Tibial artery (tissue), 4 donors: ENCODE data around the gene SH3D19.

ENCODE experiments used
- DNase-seq, 2 donors: peaks; one replicate each; pipeline ENCODE4 v3.0.0-alpha.2; 2019
- H3K27ac ChIP-seq, 2 donors: fragments of 200-600 bp; sonication (generic) in 1 of 2; 1 replicate in 1 of 2; 2 replicates in 1 of 2; pipeline ENCODE4 v1.5.1; 2018 to 2019; ENCODE audit warnings: mild to moderate bottlenecking in 1 of 2
- H3K27me3 ChIP-seq, 2 donors: fragments of 200-600 bp; sonication (generic) in 1 of 2; one replicate each; pipeline versions ENCODE4 v1.5.1 to v1.6.0; 2016 to 2019
- H3K36me3 ChIP-seq, 3 donors: fragments of 200-600 bp; sonication (generic) in 2 of 3; one replicate each; pipeline ENCODE4 v1.5.1; 2016 to 2019; ENCODE audit warnings: mild to moderate bottlenecking in 2 of 3
- H3K4me1 ChIP-seq, 4 donors: fragments of 200-600 bp; sonication (generic) in 2 of 4; 1 replicate in 3 of 4; 2 replicates in 1 of 4; pipeline ENCODE4 v1.5.1; 2016 to 2019
- H3K4me3 ChIP-seq, 2 donors: fragments of 200-600 bp; sonication (generic) in 1 of 2; 1 replicate in 1 of 2; 2 replicates in 1 of 2; pipeline ENCODE4 v1.5.1; 2018 to 2019; ENCODE audit warnings: mild to moderate bottlenecking in 2 of 2
- H3K9me3 ChIP-seq, 3 donors: fragments of 200-600 bp; sonication (generic) in 1 of 3; one replicate each; pipeline ENCODE4 v1.5.1; 2016 to 2019
- intact Hi-C: fragments of 100-400 bp; cut with DNase I; formaldehyde crosslinking; loops from one replicate; pipeline ENCODE4 v1.15.0; 2023; ENCODE audit warnings: low total_unique reads
- TF ChIP-seq, protein P1 (sequence below), 2 experiments: fragments of 200-600 bp in 1 of 2; fragments of 450-650 bp in 1 of 2; IDR thresholded peaks; one replicate each; pipeline ENCODE4 v1.5.1; 2017 to 2019; ENCODE audit warnings: antibody characterized with exemption in 2 of 2, mild to moderate bottlenecking in 1 of 2, moderate library complexity in 1 of 2

The SH3D19 gene

DNA sequence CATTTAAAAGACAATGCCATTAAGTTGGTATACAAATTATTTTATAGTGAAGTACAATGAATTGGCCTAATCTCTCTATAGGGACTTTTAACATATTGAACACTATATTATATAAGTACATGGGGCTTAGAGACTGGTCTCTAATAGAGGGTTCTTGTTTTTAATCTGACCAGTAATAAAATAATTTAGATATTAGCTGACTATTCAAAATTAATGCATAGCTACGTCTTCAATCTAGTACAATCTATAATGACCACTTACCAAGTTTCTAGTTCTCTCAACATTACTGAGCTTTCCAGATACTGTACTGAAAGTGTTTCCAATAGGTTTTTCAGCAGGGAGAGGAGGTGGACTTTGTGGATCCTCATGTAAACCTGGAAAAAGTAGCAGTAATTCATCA lies 166.4 kb downstream of the SH3D19 start:
- Histone ChIP-seq H3K27me3 (no peaks in the 10 kb centered on the region), H3K4me3 (no peak overlapping the region), H3K9me3 (no peaks in the 10 kb centered on the region), H3K36me3 (peaks cover 17 to 53% (median 47%) of the 10 kb centered on the region in 3 donors), H3K27ac (no peak overlapping the region), H3K4me1 (no peaks in the 10 kb centered on the region)
- intact Hi-C loops: no loop called here
- TF ChIP-seq, protein P1, sequence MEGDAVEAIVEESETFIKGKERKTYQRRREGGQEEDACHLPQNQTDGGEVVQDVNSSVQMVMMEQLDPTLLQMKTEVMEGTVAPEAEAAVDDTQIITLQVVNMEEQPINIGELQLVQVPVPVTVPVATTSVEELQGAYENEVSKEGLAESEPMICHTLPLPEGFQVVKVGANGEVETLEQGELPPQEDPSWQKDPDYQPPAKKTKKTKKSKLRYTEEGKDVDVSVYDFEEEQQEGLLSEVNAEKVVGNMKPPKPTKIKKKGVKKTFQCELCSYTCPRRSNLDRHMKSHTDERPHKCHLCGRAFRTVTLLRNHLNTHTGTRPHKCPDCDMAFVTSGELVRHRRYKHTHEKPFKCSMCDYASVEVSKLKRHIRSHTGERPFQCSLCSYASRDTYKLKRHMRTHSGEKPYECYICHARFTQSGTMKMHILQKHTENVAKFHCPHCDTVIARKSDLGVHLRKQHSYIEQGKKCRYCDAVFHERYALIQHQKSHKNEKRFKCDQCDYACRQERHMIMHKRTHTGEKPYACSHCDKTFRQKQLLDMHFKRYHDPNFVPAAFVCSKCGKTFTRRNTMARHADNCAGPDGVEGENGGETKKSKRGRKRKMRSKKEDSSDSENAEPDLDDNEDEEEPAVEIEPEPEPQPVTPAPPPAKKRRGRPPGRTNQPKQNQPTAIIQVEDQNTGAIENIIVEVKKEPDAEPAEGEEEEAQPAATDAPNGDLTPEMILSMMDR (IDR thresholded peaks at IDR 0.05): no peak
- no peak for DNase-seq

DNA sequence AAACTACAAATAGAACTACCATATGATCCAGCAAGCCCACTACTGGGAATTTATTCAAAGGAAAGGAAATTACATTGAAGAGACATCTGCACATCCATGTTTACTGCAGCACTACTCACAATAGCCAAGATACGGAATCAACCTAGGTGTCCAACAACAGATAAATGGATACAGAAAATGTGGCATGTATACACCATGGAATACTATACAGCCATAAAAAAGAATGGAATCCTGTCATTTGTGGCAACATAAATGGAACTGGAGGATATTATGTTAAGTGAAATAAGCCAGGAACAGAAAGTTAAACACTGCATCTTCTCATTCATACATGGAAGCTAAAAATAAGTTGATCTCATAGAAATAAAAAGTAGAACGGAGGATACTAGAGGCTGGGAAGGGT lies 167.9 kb downstream of the SH3D19 start:
- Histone ChIP-seq H3K9me3 (no peaks in the 10 kb centered on the region), H3K27me3 (no peaks in the 10 kb centered on the region), H3K36me3 (peaks cover 11 to 47% (median 42%) of the 10 kb centered on the region in 3 donors), H3K4me3 (no peak overlapping the region), H3K27ac (no peak overlapping the region), H3K4me1 (no peaks in the 10 kb centered on the region)
- DNase-seq: no peak
- intact Hi-C loops: no loop called here
- TF ChIP-seq, protein P1 (IDR thresholded peaks at IDR 0.05): no peak

DNA sequence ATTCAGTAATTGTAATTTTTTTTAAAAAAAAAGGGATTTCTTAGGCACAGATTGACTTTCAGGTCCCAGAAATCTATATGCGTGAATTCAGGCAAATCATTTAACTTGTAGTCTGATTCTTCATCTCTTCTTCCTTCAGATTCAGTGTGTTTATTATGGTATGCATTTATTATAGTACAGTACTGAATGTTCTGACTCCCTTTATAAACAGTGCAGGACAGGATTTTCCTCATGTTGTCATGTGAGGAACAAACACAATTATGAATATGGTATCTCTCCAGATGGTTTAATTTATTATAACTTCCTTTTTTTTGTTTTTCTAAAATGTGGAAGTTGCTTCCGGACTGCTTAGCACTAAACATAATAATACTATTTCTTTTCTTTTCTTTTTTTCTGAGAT lies 171.8 kb downstream of the SH3D19 start:
- Histone ChIP-seq H3K36me3 (peaks cover 19 to 45% (median 38%) of the 10 kb centered on the region in 3 donors), H3K4me1 (no peaks in the 10 kb centered on the region), H3K4me3 (no peak overlapping the region), H3K27me3 (no peaks in the 10 kb centered on the region), H3K27ac (no peak overlapping the region), H3K9me3 (no peaks in the 10 kb centered on the region)
- intact Hi-C loops: no loop called here
- DNase-seq: no peak
- TF ChIP-seq, protein P1 (IDR thresholded peaks at IDR 0.05): no peak

DNA sequence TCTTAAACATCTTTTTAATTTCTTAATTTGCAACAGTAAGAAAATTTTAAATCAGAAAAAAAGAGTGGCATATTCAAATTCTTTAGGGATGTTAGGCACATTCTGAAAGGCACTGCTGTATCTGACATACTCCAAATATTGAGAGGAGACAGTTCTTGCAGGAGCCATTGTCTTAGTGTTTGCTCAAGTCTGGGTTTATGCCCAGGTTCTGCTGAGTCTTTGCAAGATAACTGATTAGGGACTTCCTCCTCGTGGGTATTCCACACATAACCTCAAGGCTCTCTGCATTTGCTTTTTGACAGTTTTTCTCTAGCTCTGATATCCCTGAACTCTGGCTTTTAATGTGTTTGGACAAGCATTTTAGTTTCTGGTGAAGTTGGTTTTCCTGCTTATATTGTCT lies 173.4 kb downstream of the SH3D19 start:
- no peaks in the 10 kb centered on the region for H3K27me3 ChIP-seq
- no peak overlapping the region for H3K4me3 ChIP-seq
- intact Hi-C loops: no loop called here
- H3K9me3 ChIP-seq: no peaks in the 10 kb centered on the region
- peaks cover 22 to 48% (median 39%) of the 10 kb centered on the region in 3 donors for H3K36me3 ChIP-seq
- no peak overlapping the region for H3K27ac ChIP-seq
- DNase-seq: no peak
- TF ChIP-seq, protein P1 (IDR thresholded peaks at IDR 0.05): no peak
- no peaks in the 10 kb centered on the region for H3K4me1 ChIP-seq

DNA sequence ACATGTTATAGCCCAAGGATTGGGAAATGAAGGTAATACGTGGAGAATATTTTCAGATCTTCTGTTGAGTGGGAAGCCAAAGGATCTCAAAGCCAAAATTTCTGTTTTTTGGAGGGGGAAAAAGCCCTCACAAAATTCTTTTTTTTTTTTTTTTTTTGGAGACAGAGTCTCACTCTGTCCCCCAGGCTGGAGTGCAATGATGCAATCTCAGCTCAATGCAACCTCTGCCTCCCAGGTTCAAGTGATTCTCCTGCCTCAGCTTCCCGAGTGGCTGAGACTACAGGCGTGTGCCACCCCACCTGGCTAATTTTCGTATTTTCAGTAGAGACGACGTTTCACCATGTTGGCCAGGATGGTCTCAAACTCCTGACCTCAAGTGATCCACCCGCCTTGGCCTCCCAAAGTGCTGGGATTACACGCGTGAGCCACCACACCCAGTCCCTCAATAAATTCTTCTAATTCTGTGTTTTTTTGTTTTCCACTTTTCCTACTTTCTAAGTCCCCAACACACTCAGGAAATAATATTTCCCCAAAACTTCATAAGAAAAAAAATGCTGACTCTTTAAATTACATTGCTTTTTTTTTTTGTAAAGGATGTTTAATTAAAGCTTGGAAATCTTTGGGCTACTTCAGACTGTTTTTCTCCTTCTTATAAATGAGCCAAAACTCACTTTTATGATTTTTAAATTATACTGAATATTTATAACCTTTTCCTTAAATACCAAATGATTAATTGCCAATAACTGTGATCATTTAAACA lies 174.4 kb downstream of the SH3D19 start:
- Histone ChIP-seq H3K9me3 (no peaks in the 10 kb centered on the region), H3K4me1 (no peaks in the 10 kb centered on the region), H3K27me3 (no peaks in the 10 kb centered on the region), H3K4me3 (no peak overlapping the region), H3K27ac (no peak overlapping the region), H3K36me3 (peaks cover 33 to 51% (median 48%) of the 10 kb centered on the region in 3 donors)
- intact Hi-C loops: no loop called here
- no peak for DNase-seq
- TF ChIP-seq, protein P1 (IDR thresholded peaks at IDR 0.05): no peak
